Nucleus accumbens (tissue), 56 donors: Measurements from ENCODE around the gene ARL6IP1.
"Not testable (repeated sequence)": the region's sequence is repeated elsewhere in the genome, so short reads cannot be mapped to it uniquely, and the experiment has no call there.

Experiments
- DNase-seq, 56 donors: peaks; one replicate each; lab custom pipeline; 2025; lab: John Stamatoyannopoulos, UW

ARL6IP1 gene

DNA sequence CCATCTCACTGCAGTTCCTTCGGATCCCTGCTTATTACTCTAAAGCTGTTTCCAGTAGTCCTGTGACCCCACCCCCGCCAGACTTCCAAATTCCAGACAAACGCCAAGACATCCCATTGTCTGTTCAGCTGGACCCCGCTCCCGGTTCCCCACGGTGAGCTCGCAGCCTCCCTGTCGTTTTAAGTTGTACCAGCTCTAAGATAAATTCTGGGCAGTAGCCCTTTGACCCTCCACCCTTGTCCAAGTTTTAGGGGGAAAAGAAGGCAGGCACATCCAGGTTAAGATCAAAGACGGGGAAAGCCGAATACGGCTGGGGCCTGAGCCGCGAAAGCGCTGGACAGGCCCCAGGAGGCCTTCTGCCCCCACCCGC lies 589 bp downstream of the ARL6IP1 start:
- DNase-seq, result peak in 8 of 56 donors; percentile 23 to 49 (median 34)

- DNase-seq, result no peak
Observed at GRCh38 chr16:18800293-18800692, 1.1 kb downstream of the ARL6IP1 start.

DNA sequence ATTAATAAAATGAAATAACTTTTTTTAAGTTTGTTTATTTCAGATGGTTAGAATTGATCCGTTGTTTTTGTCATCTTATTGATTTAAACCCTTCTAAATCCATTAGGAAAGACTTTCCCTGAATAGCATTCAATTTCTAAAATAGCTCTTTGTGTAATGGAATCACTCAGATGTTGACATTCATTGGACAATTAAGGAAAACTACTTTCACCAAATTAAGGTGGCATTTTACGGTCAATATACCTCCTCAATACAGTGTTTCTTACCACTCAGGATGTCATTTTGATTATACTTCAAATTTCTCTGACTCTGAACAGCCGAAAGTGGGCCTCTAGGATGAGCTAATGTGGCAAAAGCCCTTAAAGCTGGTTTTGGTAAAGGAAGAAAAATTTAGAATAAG lies 1.8 kb downstream of the ARL6IP1 start:
- no peak for DNase-seq

GRCh38 chr16:18797746-18798145 lies 3.6 kb downstream of the ARL6IP1 start:
- DNase-seq, result no peak

- DNase-seq, result no peak
Observed at GRCh38 chr16:18796377-18796776, 5.0 kb downstream of the ARL6IP1 start.

GRCh38 chr16:18792836-18793433 lies 8.4 kb downstream of the ARL6IP1 start:
- no peak for DNase-seq

GRCh38 chr16:18789850-18790706 lies 11.3 kb downstream of the ARL6IP1 start, which contains the start of gene RPS15A:
RPS15A (minus strand) TSS chr16:18790334; CDS start chr16:18789113, 1,221 bp downstream.
- DNase-seq, result peak; percentile 27 to 96 (median 90)

DNA sequence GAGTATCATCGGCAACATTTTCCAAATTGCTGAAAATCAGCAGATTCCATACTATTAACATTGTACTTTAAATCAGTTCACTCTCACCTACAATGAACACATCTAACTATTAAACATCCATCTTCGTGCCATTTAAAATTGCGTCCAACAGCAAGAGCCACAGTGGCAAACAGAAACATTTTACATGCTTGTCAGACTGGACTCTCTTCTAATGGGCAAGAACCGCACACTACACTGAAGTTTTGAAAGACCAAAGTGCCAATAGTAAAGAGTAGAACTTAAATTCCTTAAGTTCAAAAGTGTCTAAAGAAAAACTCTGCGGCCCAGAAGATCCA lies 11.9 kb downstream of the ARL6IP1 start:
- DNase-seq, result no peak

- no peak for DNase-seq
Observed at GRCh38 chr16:18788828-18789514, 12.4 kb downstream of the ARL6IP1 start.

DNA sequence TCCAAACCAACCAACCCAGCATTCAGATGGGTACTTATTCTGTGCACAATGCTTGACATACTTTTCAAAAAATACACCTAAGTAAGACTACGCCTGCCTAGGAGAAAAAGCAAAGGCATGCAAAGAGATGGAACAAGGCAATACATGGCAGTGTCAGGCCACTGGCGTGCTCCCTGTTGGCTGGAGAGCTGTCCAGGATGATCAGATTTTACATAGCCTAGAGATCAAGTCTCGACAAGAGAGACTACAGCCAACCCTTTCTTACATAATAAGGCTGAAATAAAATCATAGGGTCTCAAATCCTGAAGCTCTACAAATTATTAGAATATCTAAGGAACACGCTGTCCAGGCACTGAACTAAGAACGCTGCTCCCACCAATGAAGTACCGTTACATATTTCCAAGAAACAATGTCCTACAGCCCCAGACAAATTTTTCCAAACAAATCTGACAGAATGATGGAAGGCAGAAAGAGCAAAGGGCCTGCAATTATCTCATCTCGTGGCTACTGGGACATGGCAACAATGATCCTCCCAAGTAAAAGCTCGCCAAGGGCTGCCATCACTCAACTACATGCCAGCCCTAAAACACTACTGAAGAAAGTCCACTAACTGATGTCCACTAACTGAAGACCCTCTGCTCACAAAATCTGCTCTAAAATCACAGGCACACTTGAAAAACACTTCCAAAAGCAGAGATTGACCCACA lies 16.3 kb downstream of the ARL6IP1 start:
- no peak for DNase-seq

- no peak for DNase-seq
Observed at GRCh38 chr16:18783430-18784341, 17.7 kb downstream of the ARL6IP1 start.

GRCh38 chr16:18782697-18783429 lies 18.5 kb downstream of the ARL6IP1 start:
- no peak for DNase-seq

DNA sequence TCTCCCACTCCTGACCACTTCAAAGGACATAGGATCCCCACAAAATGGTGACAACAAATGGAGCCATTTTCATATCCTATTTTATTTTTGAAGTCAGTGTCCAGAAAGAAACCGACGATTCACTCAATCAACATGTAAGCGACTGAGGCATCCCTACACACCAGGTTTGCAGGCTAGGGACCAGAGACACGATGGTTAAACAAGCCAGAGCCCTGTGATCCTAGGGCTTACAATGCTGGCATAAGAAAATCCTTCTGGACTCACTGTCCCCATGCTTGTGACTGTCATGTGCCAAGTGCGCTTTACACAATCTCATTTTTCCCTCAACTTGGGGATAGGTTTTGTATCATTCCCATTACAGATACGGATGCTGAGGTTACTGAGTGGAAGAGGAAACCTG lies 20.1 kb downstream of the ARL6IP1 start:
- not testable (repeated sequence) for DNase-seq

DNA sequence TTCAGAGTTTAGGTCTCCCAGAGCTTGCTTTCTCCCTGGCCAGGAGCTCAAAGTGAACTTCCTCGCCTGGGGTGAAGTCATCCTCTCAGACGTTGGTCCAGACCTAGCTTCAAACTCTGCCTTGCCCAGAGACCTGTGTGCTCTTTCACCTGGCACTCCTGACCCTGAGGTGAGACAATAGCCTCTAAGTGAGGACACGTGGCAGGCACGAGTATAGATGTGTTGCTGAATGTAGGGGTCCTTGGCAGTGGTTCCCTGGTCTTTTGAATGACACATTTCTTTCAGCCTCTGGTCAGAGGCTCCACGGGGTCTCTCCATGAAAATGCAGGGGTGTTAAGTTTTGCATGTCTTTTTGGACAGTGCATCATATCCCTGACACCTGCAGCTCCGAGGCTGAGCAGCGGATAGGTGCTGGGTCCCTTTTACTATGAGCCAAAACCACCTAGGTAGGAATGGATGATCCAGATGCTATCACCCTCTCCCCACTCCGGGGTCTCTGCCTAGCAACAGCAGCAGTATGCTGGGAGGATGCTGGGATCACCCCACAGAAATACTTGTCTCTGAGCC lies 20.8 kb downstream of the ARL6IP1 start:
- DNase-seq, result not testable (repeated sequence)

- not testable (repeated sequence) for DNase-seq
Observed at GRCh38 chr16:18777664-18778063, 23.7 kb downstream of the ARL6IP1 start.

DNA sequence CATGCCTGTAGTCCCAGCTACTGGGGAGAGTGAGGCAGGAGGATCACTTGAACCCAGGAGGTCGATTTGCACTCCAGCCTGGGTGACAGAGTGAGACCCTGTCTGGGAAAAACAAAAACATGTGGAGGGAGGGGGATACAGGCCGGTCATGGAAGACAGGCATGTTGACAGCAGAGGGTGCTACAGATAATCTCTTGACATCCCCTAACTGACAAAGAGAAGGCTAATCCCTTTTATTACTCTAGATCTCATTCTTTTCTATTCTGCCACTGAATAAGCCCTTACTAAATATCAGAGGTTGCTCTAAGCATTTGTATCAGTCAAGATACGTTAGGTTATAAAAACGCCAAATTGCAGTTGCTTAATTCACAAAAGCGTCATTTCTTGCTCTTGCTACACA lies 25.0 kb downstream of the ARL6IP1 start:
- DNase-seq, result not testable (repeated sequence)

GRCh38 chr16:18774651-18775050 lies 26.7 kb downstream of the ARL6IP1 start:
- DNase-seq, result not testable (repeated sequence)

DNA sequence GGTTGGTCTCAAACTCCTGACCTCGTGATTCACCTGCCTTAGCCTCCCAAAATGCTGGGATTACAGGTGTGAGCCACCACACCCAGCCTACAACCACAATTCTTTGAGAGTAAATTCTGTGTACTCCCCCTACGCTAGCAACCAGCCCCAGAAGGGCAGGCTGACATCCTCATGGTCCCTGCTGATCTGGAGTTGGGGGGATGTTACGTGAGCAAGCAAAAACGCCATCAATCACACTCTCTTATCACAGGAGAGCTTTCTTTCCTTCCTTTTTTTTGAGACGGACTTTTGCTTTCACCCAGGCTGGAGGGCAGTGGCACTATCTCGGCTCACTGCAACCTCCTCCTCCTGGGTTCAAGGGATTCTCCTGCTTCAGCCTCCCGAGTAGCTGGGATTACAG lies 29.2 kb downstream of the ARL6IP1 start:
- DNase-seq, result not testable (repeated sequence)
